Activated CD8-positive, alpha-beta T cell treated with anti-CD3 and anti-CD28 coated beads for 36 hours (primary cell): Measurements from ENCODE around the gene CABLES1. TPM values are rescaled to one million over a fixed set of nuclear protein-coding genes. Genes with fewer than 3 reads are reported as not detected.

Experiments used
- ATAC-seq: fragments of 200-7000 bp; cut with Tn5 transposase; one replicate; pipeline ENCODE4 v1.10.0; 2021; ENCODE audit warnings: mild to moderate bottlenecking, moderate library complexity
- CTCF ChIA-PET: fragments of 350-600 bp; sonication (Branson Sonifier 250); formaldehyde crosslinking; loops from one replicate; lab custom pipeline; 2021; ENCODE audit warnings: antibody characterized with exemption; lab: Charles Lee
- POLR2A ChIA-PET: fragments of 350-600 bp; sonication (Branson Sonifier 250); formaldehyde crosslinking; loops from one replicate; lab custom pipeline; 2021; ENCODE audit warnings: antibody characterized with exemption; lab: Charles Lee
- DNase-seq: peaks from one replicate; pipeline ENCODE4 v3.0.0-alpha.2; 2020
- H3K27ac Mint-ChIP-seq: one replicate; pipeline ENCODE4 v1.8.0; 2021; ENCODE audit warnings: mild to moderate bottlenecking, mixed read lengths
- H3K27me3 Mint-ChIP-seq: one replicate; pipeline ENCODE4 v1.8.0; 2021; ENCODE audit warnings: mixed read lengths
- H3K36me3 Mint-ChIP-seq: one replicate; pipeline ENCODE4 v1.8.0; 2021; ENCODE audit warnings: low read depth, mixed read lengths
- H3K4me1 Mint-ChIP-seq: one replicate; pipeline ENCODE4 v1.8.0; 2021; ENCODE audit warnings: low read depth, mixed read lengths
- H3K4me3 Mint-ChIP-seq: one replicate; pipeline ENCODE4 v1.8.0; 2021; ENCODE audit warnings: mild to moderate bottlenecking, moderate library complexity, mixed read lengths
- H3K9me3 Mint-ChIP-seq: one replicate; pipeline ENCODE4 v1.8.0; 2021; ENCODE audit warnings: mixed read lengths
- CTCF ChIP-seq: fragments of 200-600 bp; IDR thresholded peaks from one replicate; pipeline ENCODE4 v1.8.0; 2022; ENCODE audit warnings: antibody characterized with exemption, mild to moderate bottlenecking
- intact Hi-C: fragments of 100-400 bp; cut with micrococcal nuclease; formaldehyde crosslinking; loops from one replicate; pipeline ENCODE4 v1.10.0; 2022
- total RNA-seq, 2 experiments: library from RNA; stranded (reverse); gene quantifications; one replicate each; pipeline ENCODE4 v1.2.3, GENCODE V29; 2021

CABLES1 gene
- total RNA-seq, 2 experiments from 2014 or later: 1.8 to 2.0 TPM

- no peak for TF ChIP-seq CTCF
- H3K27ac Mint-ChIP-seq: no peak overlapping the region
- peaks cover 8% of the 10 kb centered on the region for H3K4me1 Mint-ChIP-seq
- CTCF ChIA-PET: no interaction called here
- POLR2A ChIA-PET: no interaction called here
- ATAC-seq (no peak), DNase-seq (no peak)
- H3K9me3 Mint-ChIP-seq: no peaks in the 10 kb centered on the region
- H3K4me3 Mint-ChIP-seq: no peak overlapping the region
- H3K36me3 Mint-ChIP-seq: no peaks in the 10 kb centered on the region
- intact Hi-C loops: no loop called here
- no peaks in the 10 kb centered on the region for H3K27me3 Mint-ChIP-seq
Observed at GRCh38 chr18:23189768-23190661, 54.7 kb downstream of the CABLES1 start.

GRCh38 chr18:23191232-23191631 lies 55.9 kb downstream of the CABLES1 start:
- TF ChIP-seq CTCF: no peak
- DNase-seq (no peak), ATAC-seq (no peak)
- Mint-ChIP-seq H3K27me3 (no peaks in the 10 kb centered on the region), H3K36me3 (no peaks in the 10 kb centered on the region), H3K27ac (no peak overlapping the region), H3K4me3 (no peak overlapping the region), H3K9me3 (no peaks in the 10 kb centered on the region), H3K4me1 (peaks cover 8% of the 10 kb centered on the region)
- ChIA-PET CTCF (interaction anchor here (1.0 to 2.3 kb wide), 3 partner anchors 16 to 60 kb away, joined by 3 to 8 read pairs (median 3); no protein-coding TSS in a partner anchor), POLR2A (no interaction called here)
- intact Hi-C loops: no loop called here

- H3K4me3 Mint-ChIP-seq: no peak overlapping the region
- TF ChIP-seq CTCF: no peak
- no peak overlapping the region for H3K27ac Mint-ChIP-seq
- ChIA-PET POLR2A (interaction anchor here (0.8 kb wide), 1 partner anchor 39 kb away, joined by 3 read pairs; no protein-coding TSS in a partner anchor), CTCF (interaction anchor here (1.3 kb wide), 2 partner anchors 12 to 185 kb away, joined by 3 read pairs; no protein-coding TSS in a partner anchor)
- peaks cover 8% of the 10 kb centered on the region for H3K4me1 Mint-ChIP-seq
- intact Hi-C loops: no loop called here
- no peaks in the 10 kb centered on the region for H3K9me3 Mint-ChIP-seq
- no peak for DNase-seq
- no peaks in the 10 kb centered on the region for H3K36me3 Mint-ChIP-seq
- no peak for ATAC-seq
- no peaks in the 10 kb centered on the region for H3K27me3 Mint-ChIP-seq
Observed at GRCh38 chr18:23193742-23194141, 58.5 kb downstream of the CABLES1 start.

- intact Hi-C loops: no loop called here
- Mint-ChIP-seq H3K4me3 (no peak overlapping the region), H3K4me1 (peaks cover 8% of the 10 kb centered on the region), H3K27ac (no peak overlapping the region), H3K9me3 (no peaks in the 10 kb centered on the region), H3K27me3 (no peaks in the 10 kb centered on the region), H3K36me3 (no peaks in the 10 kb centered on the region)
- POLR2A ChIA-PET: interaction anchor here (0.8 kb wide), 1 partner anchor 39 kb away, joined by 3 read pairs; no protein-coding TSS in a partner anchor
- no peak for TF ChIP-seq CTCF
- DNase-seq (no peak), ATAC-seq (no peak)
- CTCF ChIA-PET: no interaction called here
Observed at GRCh38 chr18:23194155-23194996, 59.1 kb downstream of the CABLES1 start.
